Stomach (tissue), 9 donors: ENCODE results near the gene VDAC2. TPM values are rescaled to one million over a fixed set of nuclear protein-coding genes. Genes with fewer than 3 reads are reported as not detected.

Experiments
- DNase-seq, 2 donors: peaks; one replicate each; pipeline versions ENCODE4 v3.0.0 to v3.0.0-alpha.2; 2013 to 2019
- H3K27ac ChIP-seq, 5 donors: fragments of 200-600 bp in 4 of 5; sonication (generic) in 4 of 5; one replicate each; pipeline ENCODE4 v1.5.1; 2013 to 2019; ENCODE audit warnings: mild to moderate bottlenecking in 1 of 5, moderate library complexity in 1 of 5
- H3K27me3 ChIP-seq, 3 donors: fragments of 200-600 bp; sonication (generic); one replicate each; pipeline ENCODE4 v1.5.1; 2017 to 2019; ENCODE audit warnings: mixed run types in 1 of 3
- H3K36me3 ChIP-seq, 4 donors: fragments of 200-600 bp; sonication (generic); 1 replicate in 3 of 4; 2 replicates in 1 of 4; pipeline ENCODE4 v1.5.1; 2016 to 2019
- H3K4me1 ChIP-seq, 4 donors: fragments of 200-600 bp; sonication (generic); one replicate each; pipeline ENCODE4 v1.5.1; 2016 to 2019
- H3K4me3 ChIP-seq, 4 donors: fragments of 200-600 bp; sonication (generic) in 3 of 4; one replicate each; pipeline ENCODE4 v1.5.1; 2016 to 2019; ENCODE audit warnings: mild to moderate bottlenecking in 1 of 4
- H3K9me3 ChIP-seq, 4 donors: fragments of 200-600 bp; sonication (generic); one replicate each; pipeline ENCODE4 v1.5.1; 2016 to 2019
- EP300 ChIP-seq: sonication (generic); formaldehyde crosslinking; IDR thresholded peaks from one replicate; pipeline ENCODE4 v1.6.1; 2017; ENCODE audit warnings: antibody characterized with exemption
- POLR2A ChIP-seq, 4 donors: fragments of 450-650 bp; IDR thresholded peaks; one replicate each; pipeline ENCODE4 v1.6.1; 2016; ENCODE audit warnings: antibody characterized with exemption in 4 of 4, control low read depth in 2 of 4, mild to moderate bottlenecking in 1 of 4, moderate library complexity in 1 of 4
- POLR2AphosphoS5 ChIP-seq, 3 donors: sonication (generic); formaldehyde crosslinking; IDR thresholded peaks; one replicate each; pipeline ENCODE4 v1.6.1; 2016; ENCODE audit warnings: antibody characterized with exemption in 3 of 3
- WGBS, 5 donors: extraction: QIAGEN DNeasy Blood & Tissue Kit in 3 of 5; methylation state at CpG; one replicate each; pipeline versions ENCODE4 v1.1.5 to v1.1.7; 2013 to 2018; 5-methylcytosine and 5-hydroxymethylcytosine counted together
- intact Hi-C: fragments of 100-400 bp; cut with DNase I; formaldehyde crosslinking; loops from one replicate; pipeline ENCODE4 v1.15.1; 2023; ENCODE audit warnings: low total_unique reads
- polyA plus RNA-seq, 3 donors: library from polyadenylated mRNA; stranded (reverse); fragments of 200-250 nt; gene quantifications; one replicate each; pipeline ENCODE4 v1.2.3, GENCODE V29; 2013
- total RNA-seq, 5 donors: library from RNA; depleted of rRNA; stranded (reverse); fragments of >200 nt; gene quantifications; one replicate each; pipeline versions ENCODE4 v1.1.0 to v1.2.3, GENCODE V29; 2014 to 2016
- TF ChIP-seq, protein P1 (sequence below), 7 experiments: fragments of 450-650 bp in 4 of 7; fragments of 200-600 bp in 3 of 7; sonication (generic) in 3 of 7; IDR thresholded peaks; one replicate each; pipeline ENCODE4 v1.5.1; 2016 to 2019; ENCODE audit warnings: antibody characterized with exemption in 7 of 7, control low read depth in 2 of 7, mild to moderate bottlenecking in 1 of 7
- donor health status: healthy with polysubstance abuse.
- donor health status: Bipolar disorder and iron deficiency.
- donor health status: healthy.

Gene VDAC2
- total and polyA plus RNA-seq, 8 donors, result 44.3 to 202 (median 144) TPM

- peaks cover 4 to 67% (median 52%) of the 10 kb centered on the region in 4 donors for H3K36me3 ChIP-seq
- H3K27me3 ChIP-seq, result no peaks in the 10 kb centered on the region
- H3K4me1 ChIP-seq, result peaks cover 0 to 23% (median 14%) of the 10 kb centered on the region in 4 donors
- no peak overlapping the region for H3K27ac ChIP-seq
- TF ChIP-seq, protein P1, sequence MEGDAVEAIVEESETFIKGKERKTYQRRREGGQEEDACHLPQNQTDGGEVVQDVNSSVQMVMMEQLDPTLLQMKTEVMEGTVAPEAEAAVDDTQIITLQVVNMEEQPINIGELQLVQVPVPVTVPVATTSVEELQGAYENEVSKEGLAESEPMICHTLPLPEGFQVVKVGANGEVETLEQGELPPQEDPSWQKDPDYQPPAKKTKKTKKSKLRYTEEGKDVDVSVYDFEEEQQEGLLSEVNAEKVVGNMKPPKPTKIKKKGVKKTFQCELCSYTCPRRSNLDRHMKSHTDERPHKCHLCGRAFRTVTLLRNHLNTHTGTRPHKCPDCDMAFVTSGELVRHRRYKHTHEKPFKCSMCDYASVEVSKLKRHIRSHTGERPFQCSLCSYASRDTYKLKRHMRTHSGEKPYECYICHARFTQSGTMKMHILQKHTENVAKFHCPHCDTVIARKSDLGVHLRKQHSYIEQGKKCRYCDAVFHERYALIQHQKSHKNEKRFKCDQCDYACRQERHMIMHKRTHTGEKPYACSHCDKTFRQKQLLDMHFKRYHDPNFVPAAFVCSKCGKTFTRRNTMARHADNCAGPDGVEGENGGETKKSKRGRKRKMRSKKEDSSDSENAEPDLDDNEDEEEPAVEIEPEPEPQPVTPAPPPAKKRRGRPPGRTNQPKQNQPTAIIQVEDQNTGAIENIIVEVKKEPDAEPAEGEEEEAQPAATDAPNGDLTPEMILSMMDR (IDR thresholded peaks at IDR 0.05), result no peak
- TF ChIP-seq EP300 (no peak), POLR2AphosphoS5 (IDR thresholded peaks at IDR 0.05) (no peak), POLR2A (IDR thresholded peaks at IDR 0.05) (no peak)
- intact Hi-C loops, result no loop called here
- 72 to 93% (median 78%) methylated on average over 6 of the region's 6 CpGs for WGBS, 5 donors
- H3K4me3 ChIP-seq, result no peak overlapping the region
- H3K9me3 ChIP-seq, result no peaks in the 10 kb centered on the region
- DNase-seq, result no peak
These were observed 42.3 kb upstream of the VDAC2 start for GRCh38 chr10:75168275-75168674.

GRCh38 chr10:75170215-75170614, 40.4 kb upstream of the VDAC2 start:
- Histone ChIP-seq H3K27me3 (no peaks in the 10 kb centered on the region), H3K4me3 (no peak overlapping the region), H3K27ac (no peak overlapping the region), H3K36me3 (peaks cover 4 to 55% (median 50%) of the 10 kb centered on the region in 4 donors), H3K4me1 (peaks cover 0 to 22% (median 14%) of the 10 kb centered on the region in 4 donors), H3K9me3 (no peaks in the 10 kb centered on the region)
- 65 to 79% (median 74%) methylated on average over 1 of the region's 1 CpG for WGBS, 5 donors
- TF ChIP-seq, protein P1 (IDR thresholded peaks at IDR 0.05), result no peak
- TF ChIP-seq POLR2A (IDR thresholded peaks at IDR 0.05), result no peak
- no peak for TF ChIP-seq EP300
- TF ChIP-seq POLR2AphosphoS5 (IDR thresholded peaks at IDR 0.05), result no peak
- DNase-seq, result no peak
- intact Hi-C loops, result no loop called here

DNA sequence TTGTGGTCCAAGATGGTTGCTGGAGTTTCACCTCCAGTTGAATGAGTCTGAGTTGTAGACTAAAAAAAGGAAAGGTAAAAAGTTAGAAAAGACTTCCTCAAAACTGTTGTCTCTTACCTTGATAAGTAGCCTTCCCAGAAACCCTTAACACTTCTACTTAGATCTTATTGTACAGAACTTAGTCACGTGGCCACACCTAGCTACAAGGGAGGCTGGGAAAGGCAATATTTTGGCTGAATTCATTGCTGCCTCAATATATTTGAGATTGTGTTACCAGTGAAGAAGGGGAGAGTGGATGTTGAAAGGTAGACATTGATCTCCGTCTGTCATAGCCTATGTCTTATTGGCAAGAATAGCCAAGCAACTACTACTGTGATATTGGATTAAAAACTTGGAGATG, 35.5 kb upstream of the VDAC2 start:
- Histone ChIP-seq H3K27me3 (no peaks in the 10 kb centered on the region), H3K27ac (no peak overlapping the region), H3K9me3 (no peaks in the 10 kb centered on the region), H3K4me3 (no peak overlapping the region), H3K36me3 (peaks cover 13 to 61% (median 50%) of the 10 kb centered on the region in 4 donors), H3K4me1 (peaks cover 0 to 8% (median 0%) of the 10 kb centered on the region in 4 donors)
- intact Hi-C loops, result no loop called here
- DNase-seq, result no peak
- 96 to 100% (median 97%) methylated on average over 2 of the region's 2 CpGs for WGBS, 5 donors
- TF ChIP-seq POLR2AphosphoS5 (IDR thresholded peaks at IDR 0.05) (no peak), EP300 (no peak), POLR2A (IDR thresholded peaks at IDR 0.05) (no peak)
- TF ChIP-seq, protein P1 (IDR thresholded peaks at IDR 0.05), result no peak

DNA sequence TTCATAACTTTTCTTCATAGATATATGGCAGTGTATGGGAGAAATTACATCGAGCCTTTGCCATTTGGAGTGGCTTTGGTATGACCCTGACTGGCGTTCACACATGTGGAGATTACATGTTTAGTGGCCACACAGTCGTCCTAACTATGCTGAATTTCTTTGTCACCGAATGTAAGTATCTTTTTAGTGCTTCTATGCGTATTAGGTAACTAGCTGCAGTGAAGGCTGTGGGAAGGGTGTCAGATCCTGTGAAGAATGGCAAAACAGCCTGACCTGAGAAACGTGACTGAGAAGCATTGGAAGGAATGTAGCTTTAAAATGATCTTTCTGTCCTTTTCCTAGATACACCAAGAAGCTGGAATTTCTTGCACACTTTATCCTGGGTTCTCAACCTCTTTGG, 34.5 kb upstream of the VDAC2 start:
- peaks cover 0 to 14% (median 0%) of the 10 kb centered on the region in 4 donors for H3K4me1 ChIP-seq
- no peak for TF ChIP-seq POLR2AphosphoS5 (IDR thresholded peaks at IDR 0.05)
- TF ChIP-seq, protein P1 (IDR thresholded peaks at IDR 0.05), result no peak
- TF ChIP-seq POLR2A (IDR thresholded peaks at IDR 0.05), result no peak
- no peak for TF ChIP-seq EP300
- H3K36me3 ChIP-seq, result peaks cover 13 to 61% (median 48%) of the 10 kb centered on the region in 4 donors
- 90 to 96% (median 93%) methylated on average over 6 of the region's 6 CpGs for WGBS, 5 donors
- H3K9me3 ChIP-seq, result no peaks in the 10 kb centered on the region
- no peak for DNase-seq
- no peak overlapping the region for H3K27ac ChIP-seq
- intact Hi-C loops, result no loop called here
- no peak overlapping the region for H3K4me3 ChIP-seq
- H3K27me3 ChIP-seq, result no peaks in the 10 kb centered on the region
